NT2/D1 (cell line): ENCODE measurements around the gene ENTREP3.

Experiments
- SUZ12 ChIP-seq: IDR thresholded peaks from 2 replicates; pipeline ENCODE4 v1.6.1; 2011; ENCODE audit not compliant: insufficient read length, insufficient read depth; ENCODE audit errors: extremely low read depth
- YY1 ChIP-seq: IDR thresholded peaks from 2 replicates; pipeline ENCODE4 v1.6.1; 2011; ENCODE audit not compliant: insufficient read length, insufficient read depth
- ZNF274 ChIP-seq: IDR thresholded peaks from 2 replicates; pipeline ENCODE4 v1.6.1; 2011; ENCODE audit warnings: mild to moderate bottlenecking, low read depth, low read length

GRCh38 chr1:155277070-155277901 is 22.0 kb upstream of the ENTREP3 start, which contains the start of gene HCN3:
- TF ChIP-seq YY1 (no peak), ZNF274 (no peak), SUZ12 (no peak)
